HL-60 (cell line): ENCODE results near the gene GRID1.

Experiments
- DNase-seq, 2 experiments: peaks; one replicate each; pipeline ENCODE4 v3.0.0-alpha.2; 2010 to 2020; ENCODE audit warnings: low read depth in 1 of 2, low spot score in 1 of 2
- H3K27ac ChIP-seq: fragments of 250-450 bp; sonication (Bioruptor Pico); replicated peaks from 2 replicates; pipeline ENCODE4 v1.5.1; 2020; ENCODE audit warnings: mild to moderate bottlenecking, moderate library complexity
- H3K27me3 ChIP-seq: fragments of 250-450 bp; sonication (Bioruptor Pico); 2 replicates; pipeline ENCODE4 v1.5.1; 2021; ENCODE audit warnings: mild to moderate bottlenecking, moderate library complexity; ENCODE audit not compliant: insufficient read depth, poor library complexity, severe bottlenecking
- H3K4me3 ChIP-seq: replicated peaks from 2 replicates; pipeline ENCODE4 v1.5.1; 2011; ENCODE audit warnings: mild to moderate bottlenecking, control low read depth, low read length; ENCODE audit not compliant: insufficient read depth
- CTCF ChIP-seq: IDR thresholded peaks from one replicate; pipeline ENCODE4 v1.5.1; 2011; ENCODE audit warnings: low read length, control low read depth, inconsistent platforms; ENCODE audit not compliant: insufficient read depth
- GABPA ChIP-seq: IDR thresholded peaks from 2 replicates; pipeline ENCODE4 v1.6.1; 2012; ENCODE audit warnings: low read depth
- POLR2AphosphoS5 ChIP-seq: IDR thresholded peaks from 2 replicates; pipeline ENCODE4 v1.6.1; 2012; ENCODE audit warnings: low read depth
- REST ChIP-seq: IDR thresholded peaks from 2 replicates; pipeline ENCODE4 v1.6.1; 2012; ENCODE audit warnings: low read depth; ENCODE audit not compliant: insufficient replicate concordance
- SPI1 ChIP-seq: IDR thresholded peaks from 2 replicates; pipeline ENCODE4 v1.6.1; 2012; ENCODE audit warnings: low read depth, mild to moderate bottlenecking, borderline replicate concordance

GRID1 gene

GRCh38 chr10:85832988-85833387 is 533.6 kb downstream of the GRID1 start:
- Histone ChIP-seq H3K27me3 (no peaks in the 10 kb centered on the region), H3K4me3 (no peak overlapping the region), H3K27ac (no peak overlapping the region)
- no peak for TF ChIP-seq REST
- DNase-seq, result no peak

GRCh38 chr10:85831422-85831821 is 535.2 kb downstream of the GRID1 start:
- Histone ChIP-seq H3K4me3 (no peak overlapping the region), H3K27ac (no peak overlapping the region), H3K27me3 (no peaks in the 10 kb centered on the region)
- TF ChIP-seq SPI1, result no peak
- TF ChIP-seq REST, result no peak
- TF ChIP-seq CTCF, result no peak
- TF ChIP-seq POLR2AphosphoS5, result no peak
- no peak for TF ChIP-seq GABPA
- DNase-seq, result no peak

- H3K4me3 ChIP-seq, result no peak overlapping the region
Measured at GRCh38 chr10:85826377-85826776, 540.2 kb downstream of the GRID1 start.

More at GRCh38 chr10:85826377-85826776, 540.2 kb downstream of the GRID1 start:
- no peaks in the 10 kb centered on the region for H3K27me3 ChIP-seq
- no peak for DNase-seq
- H3K27ac ChIP-seq, result no peak overlapping the region
- TF ChIP-seq SPI1, result no peak
- no peak for TF ChIP-seq CTCF
- no peak for TF ChIP-seq REST
- no peak for TF ChIP-seq POLR2AphosphoS5
- TF ChIP-seq GABPA, result no peak
